GM12865 (cell line): ENCODE data around the gene FMN2.

Experiments
- DNase-seq: peaks from one replicate; pipeline ENCODE4 v3.0.0; 2010; ENCODE audit warnings: low read depth
- H3K4me3 ChIP-seq: 2 replicates; pipeline ENCODE4 v1.5.1; 2011; ENCODE audit warnings: mild to moderate bottlenecking, low read depth, low read length, control low read depth
- CTCF ChIP-seq: IDR thresholded peaks from 2 replicates; pipeline ENCODE4 v1.5.1; 2011; ENCODE audit warnings: low read length, control low read depth, low read depth, inconsistent platforms; ENCODE audit not compliant: insufficient read depth; ENCODE audit errors: missing control alignments

Gene FMN2

GRCh38 chr1:240134113-240134512, 42.4 kb downstream of the FMN2 start:
- no peak for DNase-seq
- H3K4me3 ChIP-seq = no peak overlapping the region
- no peak for TF ChIP-seq CTCF

- no peak for DNase-seq
- H3K4me3 ChIP-seq = no peak overlapping the region
- TF ChIP-seq CTCF = no peak
Observed at GRCh38 chr1:240134596-240134995, 42.9 kb downstream of the FMN2 start.

GRCh38 chr1:240136402-240136801, 44.7 kb downstream of the FMN2 start:
- no peak overlapping the region for H3K4me3 ChIP-seq
- DNase-seq = no peak
- TF ChIP-seq CTCF = no peak

GRCh38 chr1:240138867-240139266, 47.2 kb downstream of the FMN2 start:
- DNase-seq = no peak
- no peak for TF ChIP-seq CTCF
- H3K4me3 ChIP-seq = no peak overlapping the region

- DNase-seq = no peak
- H3K4me3 ChIP-seq = no peak overlapping the region
- TF ChIP-seq CTCF = no peak
Observed at GRCh38 chr1:240139511-240139910, 47.8 kb downstream of the FMN2 start.

- no peak for TF ChIP-seq CTCF
- no peak overlapping the region for H3K4me3 ChIP-seq
- DNase-seq = no peak
Observed at GRCh38 chr1:240145120-240145519, 53.4 kb downstream of the FMN2 start.

GRCh38 chr1:240148333-240148732, 56.6 kb downstream of the FMN2 start:
- no peak for TF ChIP-seq CTCF
- DNase-seq = no peak
- H3K4me3 ChIP-seq = no peak overlapping the region
